ENCODE results near the gene MTRR.

DNA sequence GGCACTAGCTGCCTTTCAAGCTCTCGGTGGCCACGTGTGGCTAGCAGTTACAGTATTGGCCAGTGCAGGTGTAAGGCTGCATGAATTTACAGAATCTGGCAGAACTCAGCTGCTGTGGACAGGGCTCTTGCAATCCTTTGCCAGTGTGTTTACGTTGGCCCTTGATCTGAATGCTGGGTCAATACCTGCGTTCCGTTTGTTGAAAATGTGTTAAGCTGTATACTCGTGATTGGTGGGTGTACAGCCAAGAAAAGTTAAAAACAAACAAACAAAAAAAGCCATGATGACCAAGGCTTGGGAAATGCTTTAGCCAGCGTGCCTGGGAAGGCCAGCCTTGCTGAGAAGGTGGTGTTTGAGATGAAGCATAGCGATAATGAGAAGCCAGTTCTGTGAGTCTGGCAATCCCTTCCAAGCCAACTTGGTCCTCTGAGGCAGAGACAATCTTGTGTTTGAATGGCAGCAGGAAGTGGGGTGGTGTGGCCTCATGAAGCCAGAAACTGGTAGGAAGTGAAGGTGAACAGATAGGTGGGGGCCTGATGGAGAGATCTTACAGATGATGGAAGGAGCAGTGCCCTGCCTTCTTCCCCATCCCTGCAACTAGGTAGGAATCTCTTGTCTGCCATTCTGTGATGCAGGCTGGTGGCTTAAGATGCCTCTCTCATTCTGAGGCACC lies 17.2 kb upstream of the MTRR start:
- TF ChIP-seq POLR2AphosphoS5 (IDR thresholded peaks at IDR 0.05; ENCODE audit: borderline replicate concordance, low read depth, low read length) (no peak), EZH2 (IDR thresholded peaks at IDR 0.05) (no peak)

Data from SK-N-MC (cell line).